Esophagus squamous epithelium (tissue), 5 donors: ENCODE results near the gene TXNDC11. TPM values are rescaled to one million over a fixed set of nuclear protein-coding genes. Genes with fewer than 3 reads are reported as not detected.

Source experiments
- DNase-seq: peaks from one replicate; lab custom pipeline; 2025; lab: John Stamatoyannopoulos, UW
- H3K27ac ChIP-seq, 4 donors: fragments of 200-600 bp; sonication (generic); one replicate each; pipeline ENCODE4 v1.5.1; 2016 to 2019; ENCODE audit warnings: mild to moderate bottlenecking in 1 of 4
- H3K27me3 ChIP-seq, 4 donors: fragments of 200-600 bp; sonication (generic); 1 replicate in 3 of 4; 2 replicates in 1 of 4; pipeline versions ENCODE4 v1.5.1 to v1.6.0; 2017 to 2021; ENCODE audit warnings: antibody characterized with exemption in 1 of 4
- H3K36me3 ChIP-seq, 3 donors: fragments of 200-600 bp; sonication (generic); one replicate each; pipeline ENCODE4 v1.5.1; 2016 to 2019
- H3K4me1 ChIP-seq, 3 donors: fragments of 200-600 bp; sonication (generic); one replicate each; pipeline ENCODE4 v1.5.1; 2017 to 2019
- H3K4me3 ChIP-seq, 4 donors: fragments of 200-600 bp; sonication (generic); 1 replicate in 3 of 4; 2 replicates in 1 of 4; pipeline ENCODE4 v1.5.1; 2016 to 2019; ENCODE audit warnings: mild to moderate bottlenecking in 2 of 4, moderate library complexity in 1 of 4
- H3K9me3 ChIP-seq, 3 donors: fragments of 200-600 bp; sonication (generic); one replicate each; pipeline ENCODE4 v1.5.1; 2016 to 2019
- POLR2A ChIP-seq, 4 donors: fragments of 450-650 bp; IDR thresholded peaks; one replicate each; pipeline ENCODE4 v1.6.1; 2017; ENCODE audit warnings: antibody characterized with exemption in 4 of 4, mild to moderate bottlenecking in 4 of 4, moderate library complexity in 3 of 4
- WGBS, 2 donors: methylation state at CpG; one replicate each; pipeline ENCODE4 v1.1.5; 2018; 5-methylcytosine and 5-hydroxymethylcytosine counted together
- intact Hi-C: fragments of 100-400 bp; cut with DNase I; formaldehyde crosslinking; loops from one replicate; pipeline ENCODE4 v1.15.0; 2022
- total RNA-seq, 4 donors: library from RNA; depleted of rRNA; stranded (reverse); fragments of >200 nt; gene quantifications; one replicate each; pipeline ENCODE4 v1.1.0, GENCODE V29; 2016
- TF ChIP-seq, protein P1 (sequence below), 6 experiments: fragments of 450-650 bp in 4 of 6; fragments of 200-600 bp in 2 of 6; sonication (generic) in 2 of 6; IDR thresholded peaks; one replicate each; pipeline ENCODE4 v1.5.1; 2016 to 2019; ENCODE audit warnings: antibody characterized with exemption in 6 of 6, mild to moderate bottlenecking in 4 of 6, moderate library complexity in 4 of 6
- donor health status: DM: yes; HTN: yes; CAD: no.

Gene TXNDC11
- total RNA-seq, 4 donors from 2014 or later = 26.0 to 39.1 (median 35.9) TPM

DNA sequence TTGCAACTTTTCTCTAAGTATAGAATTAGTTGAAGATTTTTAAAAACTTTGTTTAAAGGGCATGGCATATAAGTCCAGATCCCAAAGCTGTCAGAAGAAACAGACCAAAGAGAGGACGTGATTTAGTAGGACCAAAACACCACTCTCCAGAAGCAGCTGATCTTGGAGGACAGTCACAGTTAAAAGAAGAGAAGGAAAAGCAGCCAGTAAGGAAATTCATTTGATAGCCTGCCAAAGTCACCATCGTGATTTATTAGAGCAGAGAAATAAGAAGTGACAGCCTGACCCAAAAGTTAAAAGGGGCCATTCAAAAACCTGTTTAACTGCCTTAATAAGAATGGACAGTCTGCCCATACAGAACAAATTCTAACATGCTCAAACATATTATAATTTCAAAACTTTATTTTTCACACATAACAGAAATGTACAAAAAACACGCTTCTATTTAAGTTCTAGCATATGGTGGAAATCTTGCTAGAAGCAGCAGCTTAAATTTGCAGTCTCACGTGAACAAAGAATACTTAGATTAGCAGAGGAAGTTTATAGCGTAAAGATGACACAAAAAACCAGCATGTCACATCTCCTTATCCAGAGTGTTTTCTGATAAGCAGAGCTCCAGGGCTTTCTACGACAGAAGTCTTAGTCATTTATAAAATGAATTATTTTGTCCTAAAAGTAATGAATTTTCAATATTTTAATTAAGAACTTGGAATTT lies 37.2 kb downstream of the TXNDC11 start:
- no peak for TF ChIP-seq POLR2A (IDR thresholded peaks at IDR 0.05)
- TF ChIP-seq, protein P1, sequence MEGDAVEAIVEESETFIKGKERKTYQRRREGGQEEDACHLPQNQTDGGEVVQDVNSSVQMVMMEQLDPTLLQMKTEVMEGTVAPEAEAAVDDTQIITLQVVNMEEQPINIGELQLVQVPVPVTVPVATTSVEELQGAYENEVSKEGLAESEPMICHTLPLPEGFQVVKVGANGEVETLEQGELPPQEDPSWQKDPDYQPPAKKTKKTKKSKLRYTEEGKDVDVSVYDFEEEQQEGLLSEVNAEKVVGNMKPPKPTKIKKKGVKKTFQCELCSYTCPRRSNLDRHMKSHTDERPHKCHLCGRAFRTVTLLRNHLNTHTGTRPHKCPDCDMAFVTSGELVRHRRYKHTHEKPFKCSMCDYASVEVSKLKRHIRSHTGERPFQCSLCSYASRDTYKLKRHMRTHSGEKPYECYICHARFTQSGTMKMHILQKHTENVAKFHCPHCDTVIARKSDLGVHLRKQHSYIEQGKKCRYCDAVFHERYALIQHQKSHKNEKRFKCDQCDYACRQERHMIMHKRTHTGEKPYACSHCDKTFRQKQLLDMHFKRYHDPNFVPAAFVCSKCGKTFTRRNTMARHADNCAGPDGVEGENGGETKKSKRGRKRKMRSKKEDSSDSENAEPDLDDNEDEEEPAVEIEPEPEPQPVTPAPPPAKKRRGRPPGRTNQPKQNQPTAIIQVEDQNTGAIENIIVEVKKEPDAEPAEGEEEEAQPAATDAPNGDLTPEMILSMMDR (IDR thresholded peaks at IDR 0.05) = no peak
- Histone ChIP-seq H3K9me3 (no peaks in the 10 kb centered on the region), H3K4me1 (peaks cover 0 to 16% (median 0%) of the 10 kb centered on the region in 3 donors), H3K27me3 (no peaks in the 10 kb centered on the region), H3K4me3 (no peak overlapping the region), H3K36me3 (peaks cover 0 to 69% (median 0%) of the 10 kb centered on the region in 3 donors), H3K27ac (no peak overlapping the region)
- intact Hi-C loops = no loop called here
- DNase-seq = no peak
- WGBS, 2 donors = 53 to 62% methylated on average over 6 of the region's 6 CpGs

DNA sequence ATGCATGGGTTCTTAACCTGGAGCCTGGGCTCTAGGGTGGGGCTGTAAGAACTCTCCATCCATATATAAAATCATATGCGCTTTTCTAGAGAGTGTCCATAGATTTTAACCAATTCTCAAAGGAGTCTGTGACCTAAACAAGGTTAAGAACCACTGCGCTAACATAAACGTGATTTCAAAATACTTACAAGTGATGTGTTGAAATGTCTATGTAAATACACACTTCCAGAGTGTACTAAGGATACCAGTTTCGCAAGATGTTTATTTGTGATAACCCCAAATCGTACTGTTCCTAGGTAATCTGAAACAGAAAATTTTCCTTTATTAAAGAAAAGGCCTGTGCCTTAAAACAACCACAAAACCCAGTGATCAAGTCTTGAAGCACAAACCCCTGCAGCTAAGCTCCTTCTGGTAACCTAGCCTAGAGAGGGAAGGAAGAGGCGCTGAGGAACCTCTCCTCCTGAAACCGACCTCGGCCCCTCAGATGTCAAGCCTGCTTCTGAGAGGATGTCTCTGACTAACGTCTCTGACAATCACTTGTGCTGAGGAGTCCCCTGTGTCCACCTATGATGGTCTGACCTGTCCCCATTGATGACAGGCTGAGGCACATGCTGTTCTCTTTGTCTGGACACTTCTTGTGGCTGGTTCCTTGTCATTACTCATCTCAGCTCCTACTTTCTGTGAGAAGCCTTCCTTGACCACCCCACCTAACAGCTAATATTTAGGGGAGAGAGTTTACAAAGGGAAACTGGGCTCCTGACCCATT lies 42.2 kb downstream of the TXNDC11 start:
- WGBS, 2 donors = 73% methylated on average over 9 of the region's 9 CpGs
- no peak overlapping the region for H3K4me3 ChIP-seq
- H3K27ac ChIP-seq = no peak overlapping the region
- TF ChIP-seq POLR2A (IDR thresholded peaks at IDR 0.05) = no peak
- TF ChIP-seq, protein P1 (IDR thresholded peaks at IDR 0.05) = no peak
- H3K27me3 ChIP-seq = no peaks in the 10 kb centered on the region
- H3K36me3 ChIP-seq = peaks cover 15 to 87% (median 18%) of the 10 kb centered on the region in 3 donors
- peaks cover 0 to 9% (median 0%) of the 10 kb centered on the region in 3 donors for H3K4me1 ChIP-seq
- intact Hi-C loops = no loop called here
- DNase-seq = no peak
- no peaks in the 10 kb centered on the region for H3K9me3 ChIP-seq

DNA sequence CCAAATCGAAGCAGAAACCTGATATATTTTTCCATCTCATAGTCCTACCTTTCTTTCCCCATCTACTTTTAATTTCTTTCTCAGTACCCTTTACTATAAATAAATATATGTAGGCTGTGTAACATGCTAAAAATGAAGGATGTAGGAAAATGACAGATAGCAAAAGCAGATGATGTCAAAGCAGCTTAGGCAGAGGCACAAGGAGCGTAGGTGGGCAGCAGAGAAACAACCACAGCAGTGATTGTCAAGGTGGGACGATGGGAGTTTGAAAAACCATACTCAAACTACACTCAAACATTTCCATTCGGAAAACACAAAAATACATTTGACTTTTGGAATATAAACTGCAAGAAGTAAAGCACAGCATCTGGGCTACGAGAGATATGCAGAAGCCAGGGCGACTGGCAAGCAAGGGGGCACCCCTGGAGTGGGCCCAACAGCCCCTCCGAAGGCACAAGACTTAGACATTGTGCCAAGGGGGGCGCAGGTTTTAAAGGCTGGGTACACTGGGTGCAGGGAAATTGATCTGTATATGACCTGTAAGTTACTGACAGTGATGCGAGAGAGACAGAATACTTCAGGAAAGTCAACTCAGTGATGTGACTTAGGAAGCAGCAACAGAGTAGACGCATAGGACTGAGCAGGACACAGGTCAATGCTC lies 43.3 kb downstream of the TXNDC11 start:
- no peak for DNase-seq
- no peak overlapping the region for H3K4me3 ChIP-seq
- no peaks in the 10 kb centered on the region for H3K9me3 ChIP-seq
- H3K4me1 ChIP-seq = peaks cover 0 to 4% (median 0%) of the 10 kb centered on the region in 3 donors
- no peak overlapping the region for H3K27ac ChIP-seq
- H3K27me3 ChIP-seq = no peaks in the 10 kb centered on the region
- H3K36me3 ChIP-seq = peaks cover 15 to 97% (median 21%) of the 10 kb centered on the region in 3 donors
- no peak for TF ChIP-seq POLR2A (IDR thresholded peaks at IDR 0.05)
- TF ChIP-seq, protein P1 (IDR thresholded peaks at IDR 0.05) = no peak
- intact Hi-C loops = no loop called here
- WGBS, 2 donors = 84 to 93% methylated on average over 10 of the region's 10 CpGs

DNA sequence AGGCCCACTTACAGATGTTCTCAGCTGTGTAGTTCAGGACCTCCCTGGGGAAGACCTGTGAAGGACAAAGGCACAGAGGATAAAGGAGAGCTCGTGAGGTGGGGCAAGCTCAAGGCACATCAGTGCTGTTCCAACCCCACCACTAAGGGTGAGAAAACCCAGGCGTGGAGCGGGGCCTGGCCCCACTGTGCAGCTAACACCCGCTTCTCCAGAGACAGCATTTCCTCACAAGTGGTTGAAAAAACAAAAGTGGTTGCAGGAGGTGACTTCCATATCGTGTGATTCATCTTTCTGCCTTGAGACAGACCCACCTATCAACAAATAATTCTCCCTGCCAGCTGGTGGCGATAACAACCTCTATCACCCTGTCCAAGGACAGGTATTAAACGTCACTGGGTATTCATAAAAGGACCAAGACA lies 44.4 kb downstream of the TXNDC11 start:
- TF ChIP-seq POLR2A (IDR thresholded peaks at IDR 0.05) = no peak
- TF ChIP-seq, protein P1 (IDR thresholded peaks at IDR 0.05) = no peak
- Histone ChIP-seq H3K27ac (no peak overlapping the region), H3K4me1 (peaks cover 0 to 4% (median 0%) of the 10 kb centered on the region in 3 donors), H3K9me3 (no peaks in the 10 kb centered on the region), H3K36me3 (peaks cover 15 to 99% (median 21%) of the 10 kb centered on the region in 3 donors), H3K4me3 (no peak overlapping the region), H3K27me3 (no peaks in the 10 kb centered on the region)
- WGBS, 2 donors = 71 to 74% methylated on average over 5 to 7 of the region's 7 CpGs
- DNase-seq = no peak
- intact Hi-C loops = no loop called here
